ENCODE results near the gene SUGP2.
"Not testable (repeated sequence)": the region's sequence is repeated elsewhere in the genome, so short reads cannot be mapped to it uniquely, and the experiment has no call there.

SUGP2 gene

DNA sequence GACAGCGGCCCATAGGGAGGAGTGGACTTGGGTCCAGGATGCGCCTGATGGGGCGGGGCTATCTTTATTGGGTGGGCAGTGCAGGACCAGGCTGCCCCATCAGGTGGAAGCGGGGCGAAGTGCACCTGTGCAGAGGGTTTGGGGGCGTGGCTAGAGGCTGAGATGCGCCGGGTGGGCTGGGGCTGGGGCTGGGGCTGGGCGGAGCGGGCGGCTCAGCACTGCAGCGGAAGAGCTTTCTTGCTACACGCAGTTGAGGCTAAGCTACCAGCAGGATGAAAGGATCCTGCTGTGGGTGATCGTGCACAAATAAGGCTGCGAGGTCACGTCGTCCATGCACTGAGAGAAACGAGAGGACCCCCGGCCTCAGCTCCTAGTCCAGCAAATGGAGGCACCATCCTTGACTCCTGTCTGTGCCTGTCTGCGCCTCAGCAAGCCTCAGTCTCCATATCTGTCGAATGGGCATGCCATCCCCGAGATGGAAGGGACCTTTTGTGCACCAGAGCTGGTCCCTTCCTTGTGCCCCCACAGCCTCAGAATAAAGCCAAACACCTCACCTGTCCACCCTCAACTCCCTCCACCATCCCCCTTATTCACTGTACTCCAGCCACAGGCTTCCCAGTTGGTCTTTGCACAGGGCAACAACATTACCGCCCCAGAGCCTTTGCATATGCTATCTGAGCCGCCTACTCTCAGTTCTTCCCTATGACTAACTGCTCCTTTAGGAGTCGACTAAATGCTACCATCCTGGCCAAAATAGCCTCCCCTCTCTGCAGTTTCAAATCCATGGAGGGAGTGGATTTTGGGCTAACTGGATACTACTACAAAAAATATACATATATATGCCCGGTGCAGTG is 71.3 kb downstream of the SUGP2 start:
- in situ Hi-C loops (cut with MboI; ENCODE audit: low sequenced_read_pairs): no loop called here

DNA sequence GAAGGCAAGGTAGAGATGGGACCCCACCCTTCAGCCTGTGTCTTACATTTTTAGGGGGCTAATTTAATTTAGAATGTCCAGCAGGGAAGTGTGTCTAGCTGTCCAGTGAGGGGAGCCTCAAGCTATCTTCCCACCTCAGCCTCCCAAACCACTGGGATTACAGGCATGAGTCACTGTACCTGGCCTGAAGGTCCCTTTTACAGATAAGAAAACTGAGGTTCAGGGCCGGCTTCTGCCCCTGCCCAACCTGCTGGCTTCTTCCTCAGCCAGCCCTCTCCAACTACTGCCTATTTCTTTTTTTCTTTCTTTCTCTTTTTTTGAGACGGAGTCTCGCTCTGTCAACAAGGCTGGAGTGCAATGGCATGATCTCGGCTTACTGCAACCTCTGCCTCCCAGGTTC is 72.9 kb downstream of the SUGP2 start:
- in situ Hi-C loops (cut with MboI; ENCODE audit: low sequenced_read_pairs): no loop called here

DNA sequence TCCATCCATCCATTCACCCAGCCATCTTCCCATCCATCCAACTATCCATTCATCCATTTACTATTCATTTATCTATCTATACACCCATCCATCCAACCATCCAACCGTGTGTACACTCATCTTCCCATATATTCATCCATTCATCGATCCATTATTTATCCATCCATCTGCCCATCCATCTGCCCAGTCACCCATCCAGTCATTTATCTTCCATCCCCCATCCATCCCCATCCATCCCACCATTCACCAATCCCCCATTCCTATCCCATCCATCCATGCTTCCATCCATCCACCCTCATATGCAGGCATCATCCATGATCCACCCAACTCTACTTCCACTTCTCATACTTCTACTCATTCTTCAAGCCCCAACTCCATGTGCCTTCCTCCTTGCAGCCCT is 78.3 kb downstream of the SUGP2 start:
- in situ Hi-C loops (cut with MboI; ENCODE audit: low sequenced_read_pairs): no loop called here

DNA sequence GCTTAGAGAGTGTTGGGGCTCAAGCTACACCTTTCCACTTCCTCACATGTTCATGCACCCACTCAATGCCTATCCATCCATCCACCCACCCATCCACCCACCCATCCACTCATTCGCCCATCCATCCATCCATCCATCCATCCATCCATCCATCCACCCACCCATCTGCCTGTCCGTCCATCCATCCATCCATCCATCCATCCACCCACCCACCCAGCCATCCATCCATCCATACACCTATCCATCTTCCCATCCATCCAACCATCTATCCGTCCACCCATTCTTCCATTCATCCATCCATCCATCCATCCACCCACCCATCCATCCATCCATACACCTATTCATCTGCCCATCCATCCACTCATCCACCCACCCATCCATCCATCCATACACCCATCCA is 79.2 kb downstream of the SUGP2 start:
- in situ Hi-C loops (cut with MboI; ENCODE audit: low sequenced_read_pairs): no loop called here

DNA sequence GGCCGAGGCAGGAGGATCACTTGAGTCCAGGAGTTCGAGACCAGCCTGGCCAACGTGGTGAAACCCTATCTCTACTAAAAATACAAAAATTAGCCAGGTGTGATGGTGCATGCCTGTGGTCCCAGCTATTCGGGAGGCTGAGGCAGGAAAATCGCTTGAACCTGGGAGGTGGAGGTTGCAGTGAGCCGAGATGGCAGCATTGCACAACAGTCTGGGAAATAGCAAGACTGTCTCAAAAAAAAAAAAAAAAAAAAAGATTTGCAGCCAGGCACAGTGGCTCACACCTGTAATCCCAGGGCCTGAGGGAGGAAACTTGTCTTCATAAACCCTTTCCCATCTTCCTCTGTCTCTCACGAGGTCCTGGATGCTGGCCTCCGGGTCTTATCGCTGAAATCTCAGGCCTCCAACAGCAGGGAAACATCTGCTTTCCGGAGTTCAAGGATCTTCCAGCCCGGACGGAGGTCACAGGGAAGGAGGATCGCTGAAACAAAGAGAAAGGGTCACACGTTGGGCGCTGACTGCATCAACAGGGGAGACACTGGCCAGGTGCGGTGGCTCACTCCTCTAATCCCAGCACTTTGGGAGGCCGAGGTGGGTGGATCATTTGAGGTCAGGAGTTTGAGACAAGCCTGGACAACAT is 80.8 kb downstream of the SUGP2 start:
- in situ Hi-C loops (cut with MboI; ENCODE audit: low sequenced_read_pairs): not testable (repeated sequence)

DNA sequence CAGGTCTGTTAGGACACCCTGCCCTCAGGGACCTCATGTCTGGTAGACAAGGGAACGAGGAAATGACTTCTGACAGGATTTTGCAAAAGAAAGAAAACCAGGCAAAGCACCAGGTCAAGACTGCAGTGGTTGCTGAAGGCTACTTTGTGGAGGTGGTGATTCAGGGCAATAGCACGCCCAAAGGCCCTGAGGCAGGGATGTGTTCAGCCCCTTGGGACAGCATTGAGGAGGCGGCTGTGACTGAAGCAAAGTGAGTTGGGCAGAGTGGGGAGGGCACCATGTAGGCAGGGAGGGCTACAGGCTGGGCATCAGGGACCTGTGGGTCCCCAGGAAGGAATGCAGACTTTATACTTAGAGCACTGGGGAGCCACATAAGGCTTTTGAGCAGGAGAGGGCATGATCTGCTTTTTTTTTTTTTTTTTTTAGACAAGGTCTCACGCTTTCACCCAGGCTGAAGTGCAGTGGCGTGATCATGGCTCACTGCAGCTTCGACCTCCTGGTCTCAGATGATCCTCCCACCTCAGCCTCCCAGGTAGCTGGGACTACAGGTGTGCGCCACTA is 81.5 kb downstream of the SUGP2 start:
- in situ Hi-C loops (cut with MboI; ENCODE audit: low sequenced_read_pairs): no loop called here

DNA sequence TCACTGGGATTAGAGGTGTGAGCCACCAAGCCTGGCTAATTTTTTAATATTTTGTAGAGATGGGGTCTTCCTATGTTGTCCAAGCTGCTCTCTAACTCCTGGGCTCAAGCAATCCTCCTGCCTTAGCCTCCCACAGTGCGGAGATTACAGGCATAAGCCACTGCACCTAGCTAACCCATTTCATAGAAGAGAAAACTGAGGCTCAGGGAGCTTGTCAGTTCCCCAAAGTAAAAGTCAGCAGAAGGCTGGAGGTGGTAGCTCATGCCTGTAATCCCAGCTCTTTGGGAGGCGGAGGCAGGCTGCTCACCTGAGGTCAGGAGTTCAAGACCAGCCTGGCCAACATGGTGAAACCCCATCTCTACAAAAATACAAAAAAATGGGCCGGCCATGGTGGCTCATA is 83.5 kb downstream of the SUGP2 start:
- in situ Hi-C loops (cut with MboI; ENCODE audit: low sequenced_read_pairs): no loop called here

DNA sequence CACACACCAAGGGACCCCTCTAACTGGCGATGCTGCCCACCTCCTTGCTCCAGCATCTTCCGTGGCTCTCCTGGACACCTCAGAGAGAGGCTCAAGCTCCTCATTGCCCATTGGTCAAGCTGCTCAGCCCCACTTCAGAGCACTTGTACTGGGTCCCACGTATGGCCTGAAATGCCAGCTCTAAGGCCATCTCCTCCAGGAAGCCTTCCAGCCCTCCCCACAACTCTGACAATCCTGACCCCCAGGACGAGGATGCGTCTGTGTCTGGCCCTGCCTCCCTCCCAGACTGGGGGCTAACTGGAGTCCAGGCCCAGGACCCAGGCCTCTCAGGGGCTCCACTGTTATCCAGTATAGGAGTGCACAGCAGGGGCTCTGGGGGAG is 84.4 kb downstream of the SUGP2 start:
- in situ Hi-C loops (cut with MboI; ENCODE audit: low sequenced_read_pairs): no loop called here

DNA sequence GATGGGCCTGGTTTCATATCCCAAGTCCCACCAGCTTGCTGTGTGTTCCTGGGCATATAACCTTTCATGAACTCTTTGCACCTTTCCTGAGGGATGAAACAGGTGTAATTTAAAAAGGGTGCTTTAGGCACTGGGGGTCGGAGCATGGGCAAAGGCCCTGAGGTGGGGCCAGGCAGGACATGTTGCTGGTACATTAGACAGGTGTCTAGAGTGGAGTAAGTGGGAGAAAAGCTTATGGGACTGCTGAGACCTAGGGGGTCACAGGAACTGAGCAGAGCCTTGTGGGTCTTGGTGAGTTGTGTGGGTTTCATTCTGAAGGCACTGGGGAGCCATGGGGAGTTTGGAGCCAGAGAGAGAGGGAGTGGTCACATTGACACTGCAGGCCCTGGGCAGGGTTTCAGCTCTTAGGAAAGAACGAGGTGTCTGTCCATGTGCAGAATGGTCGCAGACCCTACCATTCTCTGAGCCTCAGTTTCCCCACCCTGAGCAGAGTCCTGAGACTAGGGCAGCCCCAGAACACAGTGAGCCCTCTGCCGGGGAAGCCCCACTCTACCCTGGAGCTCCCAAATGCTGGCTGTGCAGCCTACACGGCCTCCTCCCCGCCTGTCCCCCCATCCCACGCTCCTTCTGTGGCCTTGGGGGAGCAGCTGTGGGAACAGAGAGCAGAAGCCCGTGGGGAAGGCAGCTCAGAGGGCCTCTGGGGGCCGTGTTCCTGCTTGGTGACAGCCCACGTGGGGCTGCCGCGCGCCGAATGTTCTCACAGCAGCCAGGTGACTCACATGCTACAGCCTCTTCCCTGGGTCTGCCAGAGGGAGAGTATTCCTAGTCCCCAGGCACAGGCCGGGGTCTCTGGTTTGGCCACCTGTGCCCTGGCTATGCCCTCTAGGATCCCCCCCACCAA is 85.0 kb downstream of the SUGP2 start:
- in situ Hi-C loops (cut with MboI; ENCODE audit: low sequenced_read_pairs): no loop called here

DNA sequence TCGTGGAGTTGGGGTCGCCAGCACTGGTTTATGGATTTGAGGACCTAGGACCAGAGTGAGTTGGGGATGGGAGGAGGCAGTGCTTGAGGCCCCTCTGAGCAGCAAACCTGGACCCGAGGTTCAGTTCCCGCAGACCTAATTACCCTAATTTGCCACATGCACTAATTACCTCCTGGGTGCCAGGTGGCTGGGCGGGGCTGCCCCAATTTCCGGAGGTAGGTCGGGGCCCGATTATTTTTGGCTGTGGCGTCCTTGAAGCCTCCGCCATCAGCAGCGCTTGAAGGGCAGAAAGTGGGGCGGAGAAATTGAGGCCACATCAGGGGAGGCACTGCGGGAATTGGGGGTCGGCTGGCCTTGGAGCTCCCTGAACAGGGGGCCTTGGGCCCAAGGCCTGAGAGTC is 86.4 kb downstream of the SUGP2 start:
- in situ Hi-C loops (cut with MboI; ENCODE audit: low sequenced_read_pairs): no loop called here

DNA sequence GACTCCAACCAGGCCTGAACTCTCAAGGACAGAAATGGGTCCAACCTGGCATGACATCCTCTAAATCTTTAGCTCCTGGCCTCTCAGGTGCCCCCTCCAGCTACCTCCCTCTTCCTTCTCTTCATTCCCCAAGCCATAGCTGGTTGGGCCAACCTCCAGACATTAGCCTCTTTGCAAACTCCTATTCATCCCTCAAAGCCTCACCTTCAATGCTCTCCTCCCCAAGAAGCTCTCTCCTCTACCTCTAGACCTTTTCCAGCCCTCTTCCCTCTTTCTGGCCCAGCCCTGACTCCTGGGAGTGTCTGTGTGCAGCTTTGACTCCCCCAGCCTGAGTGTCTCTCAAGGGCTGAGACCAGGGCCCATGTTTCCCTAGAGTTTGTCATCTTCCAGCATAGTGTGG is 87.0 kb downstream of the SUGP2 start:
- in situ Hi-C loops (cut with MboI; ENCODE audit: low sequenced_read_pairs): no loop called here

DNA sequence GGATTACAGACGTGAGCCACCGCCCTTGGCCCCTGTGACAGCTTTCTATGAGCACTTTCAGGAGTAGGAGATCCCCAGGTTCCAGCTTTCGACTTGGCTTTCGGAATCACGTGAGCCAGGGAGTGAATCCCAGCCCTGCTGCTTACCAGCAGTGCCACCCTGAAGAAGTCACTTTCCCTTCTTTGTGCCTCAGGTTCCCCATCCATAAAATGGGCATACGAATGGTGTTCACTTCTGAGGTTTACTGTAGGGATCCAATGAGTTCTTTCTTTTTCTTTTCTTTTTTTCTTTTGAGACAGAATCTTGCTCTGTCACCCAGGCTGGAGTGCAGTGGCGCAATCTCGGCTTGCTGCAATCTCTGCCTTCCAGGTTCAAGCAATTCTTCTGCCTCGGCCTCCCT is 88.0 kb downstream of the SUGP2 start:
- in situ Hi-C loops (cut with MboI; ENCODE audit: low sequenced_read_pairs): no loop called here

DNA sequence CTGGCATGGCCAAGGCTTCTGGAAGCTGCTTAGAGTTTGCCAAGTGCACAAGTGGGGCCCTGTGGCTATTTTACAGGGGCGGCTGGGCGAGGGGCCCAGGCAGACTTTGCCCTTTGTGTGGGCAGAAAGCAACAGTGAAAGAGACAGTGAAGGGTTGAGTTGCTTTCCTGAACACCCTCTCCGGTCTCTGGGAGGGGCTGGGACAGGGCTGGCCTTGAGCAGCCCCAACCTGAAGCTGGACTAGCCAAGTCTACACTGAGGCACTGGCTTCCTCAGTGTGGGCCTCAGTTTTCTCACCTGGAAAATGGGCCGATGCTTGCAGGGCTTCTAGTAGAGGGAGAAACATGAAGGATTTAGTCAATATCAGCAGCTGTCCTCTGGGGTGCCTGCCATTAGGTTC is 89.9 kb downstream of the SUGP2 start:
- in situ Hi-C loops (cut with MboI; ENCODE audit: low sequenced_read_pairs): no loop called here

DNA sequence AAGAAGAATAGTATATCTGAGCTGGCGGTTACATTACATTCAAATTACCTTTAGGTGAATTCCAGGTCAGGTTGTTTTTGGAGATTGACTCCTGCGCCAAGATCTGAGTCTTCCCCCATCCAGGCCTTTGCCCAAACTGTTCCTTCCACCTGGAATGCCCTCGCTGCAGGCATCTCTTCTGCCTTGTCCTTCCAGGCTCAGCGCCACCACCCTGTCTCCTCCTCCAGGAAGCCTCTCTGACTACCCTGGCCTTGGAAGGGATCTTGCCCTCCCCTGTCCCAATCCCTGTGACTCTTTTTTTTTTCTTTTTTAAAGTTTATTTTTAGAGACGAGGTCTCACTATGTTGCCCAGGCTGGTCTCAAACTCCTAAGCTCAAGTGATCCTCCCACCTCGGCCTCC is 90.6 kb downstream of the SUGP2 start:
- in situ Hi-C loops (cut with MboI; ENCODE audit: low sequenced_read_pairs): no loop called here

DNA sequence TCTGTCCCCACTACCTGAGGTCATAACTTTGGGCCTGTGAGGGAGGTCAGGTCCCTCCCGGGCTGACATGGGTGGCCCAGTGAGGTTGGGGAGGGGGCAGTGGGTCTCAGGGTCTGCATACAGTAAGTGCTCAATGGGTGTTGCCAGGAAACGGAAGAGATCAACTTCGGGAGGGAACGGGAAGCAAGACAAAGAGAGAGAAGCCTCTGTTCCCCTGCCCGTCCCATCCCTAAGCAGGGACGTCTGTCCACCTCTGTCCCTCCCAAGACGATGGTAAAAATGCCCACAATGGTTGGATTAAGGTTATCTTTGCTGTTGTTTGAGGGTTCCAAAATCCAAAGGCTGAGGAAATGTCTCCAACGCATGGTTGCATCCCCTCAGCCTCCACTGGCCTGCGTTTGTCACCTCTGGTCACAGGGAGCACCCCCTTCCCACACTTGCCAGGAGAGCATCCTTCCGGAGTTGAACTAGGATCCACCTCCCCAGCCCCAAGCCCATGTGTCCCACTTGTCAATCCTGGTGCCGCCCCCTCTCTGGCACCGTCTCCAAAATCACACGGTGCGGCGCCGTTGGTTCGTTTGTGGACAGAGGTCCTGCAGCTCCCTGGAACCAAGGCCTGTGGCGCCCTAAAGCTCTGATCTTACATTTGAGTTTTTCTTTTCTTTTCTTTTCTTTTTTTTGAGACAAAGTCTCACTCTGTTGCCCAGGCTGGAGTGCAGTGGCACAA is 91.5 kb downstream of the SUGP2 start:
- in situ Hi-C loops (cut with MboI; ENCODE audit: low sequenced_read_pairs): no loop called here

Data from hTERT RPE-1 (cell line).